Measurements from ENCODE around the gene GPR150. TPM values are rescaled to one million over a fixed set of nuclear protein-coding genes. Genes with fewer than 3 reads are reported as not detected.
A peak's percentile ranks its signal among the peaks of the same experiment; 100 is the strongest.

GPR150 gene
- total and polyA plus RNA-seq, 2 experiments from 2014 or later: 0.10 to 0.21 TPM

DNA sequence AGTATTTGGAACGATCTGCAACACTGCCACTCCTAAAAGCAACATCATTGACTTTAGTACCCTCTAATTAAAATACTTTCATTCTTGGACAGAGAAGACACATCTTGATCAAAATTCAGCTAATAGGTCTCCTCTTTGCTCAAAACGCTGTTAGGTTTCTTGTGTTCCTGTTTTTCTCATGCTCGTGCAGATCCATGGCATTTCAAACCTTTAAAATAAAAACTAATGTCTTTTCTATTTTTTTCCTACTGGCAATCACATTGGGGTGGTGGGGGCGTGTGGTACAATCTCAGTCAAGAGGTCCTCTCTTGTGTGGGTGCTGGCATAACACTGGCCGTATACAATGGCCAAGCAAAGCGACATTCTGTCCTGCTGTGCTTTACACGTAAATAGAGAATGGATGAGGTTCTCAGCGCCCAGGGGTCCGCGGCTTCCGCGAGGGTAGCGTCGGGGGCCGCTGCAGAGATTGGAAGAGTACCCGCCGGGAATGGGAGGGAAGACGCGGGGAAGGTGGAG lies 315 bp upstream of the GPR150 start:
- peak overlapping the region; percentile 62 for H3K4me3 ChIP-seq
- Mint-ChIP-seq H3K27me3 (ENCODE audit: insufficient read depth, low read depth, poor library complexity) (peaks cover 43% of the 10 kb centered on the region), H3K27ac (no peak overlapping the region), H3K4me1 (peaks cover 13% of the 10 kb centered on the region), H3K4me3 (peak overlapping the region; percentile 82), H3K36me3 (ENCODE audit: low read depth) (peaks cover 3% of the 10 kb centered on the region; the same call in 1 of the 3 replicates), H3K9me3 (peaks cover 5% of the 10 kb centered on the region)
- no peaks in the 10 kb centered on the region for H3K79me2 ChIP-seq (replicated peaks; ENCODE audit: insufficient read depth)
- H4K20me1 ChIP-seq (replicated peaks; ENCODE audit: insufficient read depth): no peaks in the 10 kb centered on the region
- H3K27ac ChIP-seq (ENCODE audit: low read depth): no peak overlapping the region
- H3K9me2 ChIP-seq (ENCODE audit: insufficient read depth): peaks cover 6% of the 10 kb centered on the region; the same call in 1 of the 2 replicates
- peaks cover 65% of the 10 kb centered on the region for H3K27me3 ChIP-seq (ENCODE audit: insufficient read depth)
- TF ChIP-seq, protein P1, sequence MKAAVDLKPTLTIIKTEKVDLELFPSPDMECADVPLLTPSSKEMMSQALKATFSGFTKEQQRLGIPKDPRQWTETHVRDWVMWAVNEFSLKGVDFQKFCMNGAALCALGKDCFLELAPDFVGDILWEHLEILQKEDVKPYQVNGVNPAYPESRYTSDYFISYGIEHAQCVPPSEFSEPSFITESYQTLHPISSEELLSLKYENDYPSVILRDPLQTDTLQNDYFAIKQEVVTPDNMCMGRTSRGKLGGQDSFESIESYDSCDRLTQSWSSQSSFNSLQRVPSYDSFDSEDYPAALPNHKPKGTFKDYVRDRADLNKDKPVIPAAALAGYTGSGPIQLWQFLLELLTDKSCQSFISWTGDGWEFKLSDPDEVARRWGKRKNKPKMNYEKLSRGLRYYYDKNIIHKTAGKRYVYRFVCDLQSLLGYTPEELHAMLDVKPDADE (IDR thresholded peaks at IDR 0.05): no peak
- TF ChIP-seq EZH2 (IDR thresholded peaks at IDR 0.05; ENCODE audit: low read depth, unreplicated experiment): peak; percentile 56
- peaks cover 7% of the 10 kb centered on the region; the same call in 1 of the 2 replicates for H3K4me1 ChIP-seq (ENCODE audit: insufficient read depth)
- DNase-seq (ENCODE audit: low spot score): no peak
- no peaks in the 10 kb centered on the region for H3K36me3 ChIP-seq (ENCODE audit: insufficient read depth)
- ATAC-seq: peak; percentile 36
- peak overlapping the region; percentile 78 for H3K4me2 ChIP-seq
- peak overlapping the region; percentile 97 for H2AFZ ChIP-seq
- no peaks in the 10 kb centered on the region for H3F3A ChIP-seq (replicated peaks; ENCODE audit: low read depth)

GRCh38 chr5:95620870-95621838 lies 1.3 kb downstream of the GPR150 start:
- Histone ChIP-seq H3K4me3 (peak overlapping the region; percentile 62), H3K4me2 (peak overlapping the region; percentile 78), H4K20me1 (replicated peaks; ENCODE audit: insufficient read depth) (no peaks in the 10 kb centered on the region), H2AFZ (peak overlapping the region; percentile 84), H3F3A (replicated peaks; ENCODE audit: low read depth) (no peaks in the 10 kb centered on the region), H3K36me3 (ENCODE audit: insufficient read depth) (no peaks in the 10 kb centered on the region), H3K79me2 (replicated peaks; ENCODE audit: insufficient read depth) (no peaks in the 10 kb centered on the region), H3K9me2 (ENCODE audit: insufficient read depth) (peaks cover 7% of the 10 kb centered on the region; the same call in 1 of the 2 replicates), H3K27me3 (ENCODE audit: insufficient read depth) (peaks cover 65% of the 10 kb centered on the region), H3K27ac (ENCODE audit: low read depth) (no peak overlapping the region), H3K4me1 (ENCODE audit: insufficient read depth) (peaks cover 7% of the 10 kb centered on the region; the same call in 1 of the 2 replicates)
- H3K4me1 Mint-ChIP-seq: peaks cover 13% of the 10 kb centered on the region
- H3K9me3 Mint-ChIP-seq: peaks cover 5% of the 10 kb centered on the region; the same call in 2 of the 3 replicates
- peaks cover 43% of the 10 kb centered on the region for H3K27me3 Mint-ChIP-seq (ENCODE audit: insufficient read depth, low read depth, poor library complexity)
- no peak overlapping the region for H3K27ac Mint-ChIP-seq
- DNase-seq (ENCODE audit: low spot score) (peak; percentile 65), ATAC-seq (peak; percentile 71)
- TF ChIP-seq, protein P2, sequence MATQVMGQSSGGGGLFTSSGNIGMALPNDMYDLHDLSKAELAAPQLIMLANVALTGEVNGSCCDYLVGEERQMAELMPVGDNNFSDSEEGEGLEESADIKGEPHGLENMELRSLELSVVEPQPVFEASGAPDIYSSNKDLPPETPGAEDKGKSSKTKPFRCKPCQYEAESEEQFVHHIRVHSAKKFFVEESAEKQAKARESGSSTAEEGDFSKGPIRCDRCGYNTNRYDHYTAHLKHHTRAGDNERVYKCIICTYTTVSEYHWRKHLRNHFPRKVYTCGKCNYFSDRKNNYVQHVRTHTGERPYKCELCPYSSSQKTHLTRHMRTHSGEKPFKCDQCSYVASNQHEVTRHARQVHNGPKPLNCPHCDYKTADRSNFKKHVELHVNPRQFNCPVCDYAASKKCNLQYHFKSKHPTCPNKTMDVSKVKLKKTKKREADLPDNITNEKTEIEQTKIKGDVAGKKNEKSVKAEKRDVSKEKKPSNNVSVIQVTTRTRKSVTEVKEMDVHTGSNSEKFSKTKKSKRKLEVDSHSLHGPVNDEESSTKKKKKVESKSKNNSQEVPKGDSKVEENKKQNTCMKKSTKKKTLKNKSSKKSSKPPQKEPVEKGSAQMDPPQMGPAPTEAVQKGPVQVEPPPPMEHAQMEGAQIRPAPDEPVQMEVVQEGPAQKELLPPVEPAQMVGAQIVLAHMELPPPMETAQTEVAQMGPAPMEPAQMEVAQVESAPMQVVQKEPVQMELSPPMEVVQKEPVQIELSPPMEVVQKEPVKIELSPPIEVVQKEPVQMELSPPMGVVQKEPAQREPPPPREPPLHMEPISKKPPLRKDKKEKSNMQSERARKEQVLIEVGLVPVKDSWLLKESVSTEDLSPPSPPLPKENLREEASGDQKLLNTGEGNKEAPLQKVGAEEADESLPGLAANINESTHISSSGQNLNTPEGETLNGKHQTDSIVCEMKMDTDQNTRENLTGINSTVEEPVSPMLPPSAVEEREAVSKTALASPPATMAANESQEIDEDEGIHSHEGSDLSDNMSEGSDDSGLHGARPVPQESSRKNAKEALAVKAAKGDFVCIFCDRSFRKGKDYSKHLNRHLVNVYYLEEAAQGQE (IDR thresholded peaks at IDR 0.05; ENCODE audit: unreplicated experiment): no peak
- TF ChIP-seq CTCF (conservative IDR thresholded peaks at IDR 0.05; ENCODE audit: low read depth in 2 of 2): no peak
- peak; percentile 43 for TF ChIP-seq EZH2 (IDR thresholded peaks at IDR 0.05; ENCODE audit: low read depth, unreplicated experiment)
- H3K4me3 Mint-ChIP-seq: peak overlapping the region; percentile 68
- peaks cover 3% of the 10 kb centered on the region; the same call in 1 of the 3 replicates for H3K36me3 Mint-ChIP-seq (ENCODE audit: low read depth)
